ENCODE results near the gene C4BPB.
A peak's percentile ranks its signal among the peaks of the same experiment; 100 is the strongest.

The C4BPB gene

DNA sequence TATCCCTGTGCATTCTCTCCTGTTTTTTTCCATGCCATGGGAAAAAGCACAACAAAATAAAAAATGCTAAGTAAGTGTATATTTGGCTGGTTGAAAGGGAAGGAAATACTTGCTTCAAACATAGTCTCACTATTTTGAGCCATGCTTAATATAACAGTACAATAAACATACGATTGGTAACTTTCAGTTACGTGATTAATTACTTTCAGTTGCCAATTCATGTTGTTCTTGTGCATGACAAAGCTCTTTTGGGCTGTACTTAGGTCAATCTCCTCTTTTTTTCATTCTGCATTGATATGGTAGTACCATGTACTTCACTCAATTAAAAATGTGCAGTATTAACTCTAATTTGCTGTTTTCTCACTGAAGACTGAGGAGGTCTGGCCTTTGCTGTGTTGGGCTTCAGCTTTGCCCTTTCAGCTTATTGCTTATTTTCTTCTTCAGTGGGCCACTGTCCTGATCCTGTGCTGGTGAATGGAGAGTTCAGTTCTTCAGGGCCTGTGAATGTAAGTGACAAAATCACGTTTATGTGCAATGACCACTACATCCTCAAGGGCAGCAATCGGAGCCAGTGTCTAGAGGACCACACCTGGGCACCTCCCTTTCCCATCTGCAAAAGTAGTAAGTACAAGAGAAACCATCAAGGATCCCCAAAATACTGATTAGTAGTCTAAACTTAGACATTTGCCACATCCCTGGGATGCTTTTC is 2.7 kb downstream of the C4BPB start:
- H3K4me1 ChIP-seq (ENCODE audit: control extremely low read depth in 1 of 4, control insufficient read depth in 4 of 4, insufficient read depth in 4 of 4, low read length in 3 of 4) = peaks cover 0 to 18% (median 12%) of the 10 kb centered on the region in 4 experiments
- DNase-seq = peak in 2 of 3 donors; percentile 35 to 41
- no peaks in the 10 kb centered on the region for H3K36me3 ChIP-seq (ENCODE audit: control insufficient read depth in 4 of 4, insufficient read depth in 4 of 4, low read length in 3 of 4)
- ChIA-PET CTCF (interaction anchor here (1.1 to 1.5 kb wide), 2 partner anchors 10 to 12 kb away, joined by 3 read pairs; partner anchors contain the start of gene C4BPA), POLR2A (no interaction called here)
- H3K9me3 ChIP-seq (ENCODE audit: control extremely low read depth in 1 of 5, control insufficient read depth in 4 of 5, insufficient read depth in 2 of 5, low read depth in 1 of 5, low read length in 4 of 5) = no peaks in the 10 kb centered on the region
- H3K27me3 ChIP-seq (replicated peaks in 2 of 5; ENCODE audit: control insufficient read depth in 4 of 5, insufficient read depth in 5 of 5, low read length in 4 of 5) = no peaks in the 10 kb centered on the region
- no peak overlapping the region for H3K27ac ChIP-seq (ENCODE audit: insufficient read depth in 1 of 2, low read depth in 1 of 2, low read length in 2 of 2, poor library complexity in 1 of 2, severe bottlenecking in 2 of 2)
- no peak overlapping the region for H3K4me3 ChIP-seq (ENCODE audit: control insufficient read depth in 1 of 7, extremely low read depth in 1 of 7, insufficient read depth in 4 of 7, low read depth in 2 of 7, low read length in 6 of 7)
- 78% methylated on average over 3 of the region's 4 CpGs for WGBS (ENCODE audit: insufficient coverage)

- POLR2A ChIA-PET = no interaction called here
- 100% methylated on average over 2 of the region's 2 CpGs for WGBS (ENCODE audit: insufficient coverage)
- no peaks in the 10 kb centered on the region for H3K36me3 ChIP-seq (ENCODE audit: control insufficient read depth in 4 of 4, insufficient read depth in 4 of 4, low read length in 3 of 4)
- no peak overlapping the region for H3K27ac ChIP-seq (ENCODE audit: insufficient read depth in 1 of 2, low read depth in 1 of 2, low read length in 2 of 2, poor library complexity in 1 of 2, severe bottlenecking in 2 of 2)
- no peak overlapping the region for H3K4me3 ChIP-seq (ENCODE audit: control insufficient read depth in 1 of 7, extremely low read depth in 1 of 7, insufficient read depth in 4 of 7, low read depth in 2 of 7, low read length in 6 of 7)
- no peaks in the 10 kb centered on the region for H3K27me3 ChIP-seq (replicated peaks in 2 of 5; ENCODE audit: control insufficient read depth in 4 of 5, insufficient read depth in 5 of 5, low read length in 4 of 5)
- DNase-seq = no peak
- peaks cover 0 to 2% (median 0%) of the 10 kb centered on the region in 5 experiments for H3K9me3 ChIP-seq (ENCODE audit: control extremely low read depth in 1 of 5, control insufficient read depth in 4 of 5, insufficient read depth in 2 of 5, low read depth in 1 of 5, low read length in 4 of 5)
- H3K4me1 ChIP-seq (ENCODE audit: control extremely low read depth in 1 of 4, control insufficient read depth in 4 of 4, insufficient read depth in 4 of 4, low read length in 3 of 4) = peaks cover 0 to 15% (median 8%) of the 10 kb centered on the region in 4 experiments
- CTCF ChIA-PET = interaction anchor here (1.2 kb wide), 1 partner anchor 9 kb away, joined by 3 read pairs; no protein-coding TSS in a partner anchor
These were observed 5.3 kb downstream of the C4BPB start for GRCh38 chr1:207093944-207094343.

DNA sequence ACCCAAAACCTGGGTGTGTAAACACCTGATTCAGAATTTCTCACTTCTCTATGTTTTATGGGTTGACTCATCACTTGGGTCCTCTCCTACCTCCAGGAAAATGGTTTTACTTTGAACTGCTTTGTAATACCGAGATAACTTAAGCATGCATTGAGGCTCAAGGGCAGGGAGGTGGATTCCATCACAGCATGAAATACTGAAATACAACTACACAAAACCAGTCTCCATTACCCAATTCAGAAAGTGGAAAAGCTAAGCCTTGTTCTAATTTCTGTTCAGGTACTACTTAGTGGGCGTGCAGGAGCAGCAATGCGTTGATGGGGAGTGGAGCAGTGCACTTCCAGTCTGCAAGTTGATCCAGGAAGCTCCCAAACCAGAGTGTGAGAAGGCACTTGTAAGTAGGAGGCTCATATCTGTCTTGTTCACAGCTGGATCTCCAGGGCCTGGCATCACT is 9.2 kb downstream of the C4BPB start:
- no peaks in the 10 kb centered on the region for H3K27me3 ChIP-seq (replicated peaks in 2 of 5; ENCODE audit: control insufficient read depth in 4 of 5, insufficient read depth in 5 of 5, low read length in 4 of 5)
- ChIA-PET CTCF (interaction anchor here (2.5 kb wide), 1 partner anchor 14 kb away, joined by 8 read pairs; no protein-coding TSS in a partner anchor), POLR2A (no interaction called here)
- 100% methylated on average over 3 of the region's 3 CpGs for WGBS (ENCODE audit: insufficient coverage)
- no peaks in the 10 kb centered on the region for H3K4me1 ChIP-seq (ENCODE audit: control extremely low read depth in 1 of 4, control insufficient read depth in 4 of 4, insufficient read depth in 4 of 4, low read length in 3 of 4)
- H3K4me3 ChIP-seq (ENCODE audit: control insufficient read depth in 1 of 7, extremely low read depth in 1 of 7, insufficient read depth in 4 of 7, low read depth in 2 of 7, low read length in 6 of 7) = no peak overlapping the region
- no peak for DNase-seq
- no peaks in the 10 kb centered on the region for H3K36me3 ChIP-seq (ENCODE audit: control insufficient read depth in 4 of 4, insufficient read depth in 4 of 4, low read length in 3 of 4)
- no peak overlapping the region for H3K27ac ChIP-seq (ENCODE audit: insufficient read depth in 1 of 2, low read depth in 1 of 2, low read length in 2 of 2, poor library complexity in 1 of 2, severe bottlenecking in 2 of 2)
- H3K9me3 ChIP-seq (ENCODE audit: control extremely low read depth in 1 of 5, control insufficient read depth in 4 of 5, insufficient read depth in 2 of 5, low read depth in 1 of 5, low read length in 4 of 5) = peaks cover 0 to 2% (median 0%) of the 10 kb centered on the region in 5 experiments

DNA sequence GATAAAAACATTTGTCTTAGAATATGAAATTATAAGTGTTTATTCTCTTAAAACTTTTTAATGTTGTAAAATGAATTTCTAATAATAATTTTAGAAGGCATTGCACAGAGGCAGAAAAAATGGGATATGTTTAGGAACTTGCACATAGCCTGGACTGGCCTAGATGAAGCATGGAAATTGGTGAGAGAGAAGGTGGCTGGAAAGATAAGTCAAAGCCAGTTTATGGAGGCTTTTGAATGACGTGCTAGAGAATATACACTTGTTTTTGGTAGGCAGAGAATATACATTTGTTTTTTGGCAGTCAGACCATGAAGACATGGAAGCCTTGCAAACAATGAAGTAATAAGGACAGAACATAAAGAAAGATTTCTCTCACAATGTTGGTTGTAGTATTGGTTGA is 13.1 kb downstream of the C4BPB start:
- Histone ChIP-seq H3K36me3 (ENCODE audit: control insufficient read depth in 4 of 4, insufficient read depth in 4 of 4, low read length in 3 of 4) (no peaks in the 10 kb centered on the region), H3K27me3 (replicated peaks in 2 of 5; ENCODE audit: control insufficient read depth in 4 of 5, insufficient read depth in 5 of 5, low read length in 4 of 5) (no peaks in the 10 kb centered on the region), H3K9me3 (ENCODE audit: control extremely low read depth in 1 of 5, control insufficient read depth in 4 of 5, insufficient read depth in 2 of 5, low read depth in 1 of 5, low read length in 4 of 5) (peaks cover 0 to 2% (median 0%) of the 10 kb centered on the region in 5 experiments), H3K4me3 (ENCODE audit: control insufficient read depth in 1 of 7, extremely low read depth in 1 of 7, insufficient read depth in 4 of 7, low read depth in 2 of 7, low read length in 6 of 7) (no peak overlapping the region), H3K27ac (ENCODE audit: insufficient read depth in 1 of 2, low read depth in 1 of 2, low read length in 2 of 2, poor library complexity in 1 of 2, severe bottlenecking in 2 of 2) (no peak overlapping the region), H3K4me1 (ENCODE audit: control extremely low read depth in 1 of 4, control insufficient read depth in 4 of 4, insufficient read depth in 4 of 4, low read length in 3 of 4) (peaks cover 0 to 4% (median 0%) of the 10 kb centered on the region in 4 experiments)
- no peak for DNase-seq
- no CpG with 5 or more reads among the region's 1 CpG for WGBS (ENCODE audit: insufficient coverage)
- POLR2A ChIA-PET = no interaction called here
- CTCF ChIA-PET = no interaction called here

DNA sequence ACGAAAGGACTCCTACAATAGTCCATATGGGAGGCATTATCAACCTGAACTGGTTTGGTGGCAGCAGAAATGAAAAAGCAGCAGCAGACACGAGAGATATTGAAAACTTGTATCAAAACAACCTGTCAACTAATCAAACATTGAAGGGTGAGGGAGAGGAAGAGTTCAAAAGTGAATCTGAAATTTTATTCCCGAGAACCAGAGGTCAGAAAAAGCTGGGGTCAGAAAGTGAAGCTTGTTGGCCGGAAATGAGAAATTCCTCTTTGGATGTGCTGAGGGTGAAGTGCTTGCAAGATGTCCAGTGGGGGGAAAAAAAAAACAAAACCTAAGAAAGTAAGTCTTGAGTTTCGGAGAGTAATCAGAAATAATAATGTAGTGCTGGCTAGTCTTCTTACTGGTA is 13.5 kb downstream of the C4BPB start:
- 100% methylated on average over 3 of the region's 5 CpGs for WGBS (ENCODE audit: insufficient coverage)
- POLR2A ChIA-PET = no interaction called here

DNA sequence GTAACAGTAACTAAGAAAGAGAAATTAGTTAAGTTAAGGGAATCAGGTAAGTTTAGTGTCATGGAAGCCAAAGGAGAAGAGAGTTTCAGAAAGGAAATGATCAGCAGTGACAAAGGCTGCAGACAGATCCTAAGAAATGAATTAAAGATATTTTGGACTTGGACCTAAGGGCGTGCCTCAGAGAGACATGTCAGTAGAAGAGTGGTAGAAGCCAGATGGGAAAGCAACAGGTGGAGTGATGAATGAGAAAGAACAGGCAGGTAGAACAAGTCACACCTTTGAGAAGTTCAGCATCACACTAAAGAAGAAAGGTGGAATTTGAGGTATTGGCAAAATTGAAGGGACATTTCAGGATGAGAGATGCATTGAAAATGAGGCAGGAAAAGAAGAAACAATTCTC is 14.0 kb downstream of the C4BPB start:
- H3K27ac ChIP-seq (ENCODE audit: insufficient read depth in 1 of 2, low read depth in 1 of 2, low read length in 2 of 2, poor library complexity in 1 of 2, severe bottlenecking in 2 of 2) = no peak overlapping the region
- ChIA-PET CTCF (no interaction called here), POLR2A (no interaction called here)
- H3K36me3 ChIP-seq (ENCODE audit: control insufficient read depth in 4 of 4, insufficient read depth in 4 of 4, low read length in 3 of 4) = no peaks in the 10 kb centered on the region
- peaks cover 0 to under 1% (median 0%) of the 10 kb centered on the region in 5 experiments for H3K27me3 ChIP-seq (replicated peaks in 2 of 5; ENCODE audit: control insufficient read depth in 4 of 5, insufficient read depth in 5 of 5, low read length in 4 of 5)
- no peak for DNase-seq
- peaks cover 0 to 2% (median 0%) of the 10 kb centered on the region in 5 experiments for H3K9me3 ChIP-seq (ENCODE audit: control extremely low read depth in 1 of 5, control insufficient read depth in 4 of 5, insufficient read depth in 2 of 5, low read depth in 1 of 5, low read length in 4 of 5)
- H3K4me1 ChIP-seq (ENCODE audit: control extremely low read depth in 1 of 4, control insufficient read depth in 4 of 4, insufficient read depth in 4 of 4, low read length in 3 of 4) = peaks cover 0 to 4% (median 0%) of the 10 kb centered on the region in 4 experiments
- no peak overlapping the region for H3K4me3 ChIP-seq (ENCODE audit: control insufficient read depth in 1 of 7, extremely low read depth in 1 of 7, insufficient read depth in 4 of 7, low read depth in 2 of 7, low read length in 6 of 7)
- 100% methylated on average over 1 of the region's 1 CpG for WGBS (ENCODE audit: insufficient coverage)

More for the DNA sequence above, 13.5 kb downstream of the C4BPB start:
- DNase-seq = no peak
- H3K4me3 ChIP-seq (ENCODE audit: control insufficient read depth in 1 of 7, extremely low read depth in 1 of 7, insufficient read depth in 4 of 7, low read depth in 2 of 7, low read length in 6 of 7) = no peak overlapping the region
- no peaks in the 10 kb centered on the region for H3K27me3 ChIP-seq (replicated peaks in 2 of 5; ENCODE audit: control insufficient read depth in 4 of 5, insufficient read depth in 5 of 5, low read length in 4 of 5)
- H3K27ac ChIP-seq (ENCODE audit: insufficient read depth in 1 of 2, low read depth in 1 of 2, low read length in 2 of 2, poor library complexity in 1 of 2, severe bottlenecking in 2 of 2) = no peak overlapping the region
- peaks cover 0 to 4% (median 0%) of the 10 kb centered on the region in 4 experiments for H3K4me1 ChIP-seq (ENCODE audit: control extremely low read depth in 1 of 4, control insufficient read depth in 4 of 4, insufficient read depth in 4 of 4, low read length in 3 of 4)
- CTCF ChIA-PET = no interaction called here
- H3K9me3 ChIP-seq (ENCODE audit: control extremely low read depth in 1 of 5, control insufficient read depth in 4 of 5, insufficient read depth in 2 of 5, low read depth in 1 of 5, low read length in 4 of 5) = peaks cover 0 to 2% (median 0%) of the 10 kb centered on the region in 5 experiments
- H3K36me3 ChIP-seq (ENCODE audit: control insufficient read depth in 4 of 4, insufficient read depth in 4 of 4, low read length in 3 of 4) = no peaks in the 10 kb centered on the region

- H3K4me3 ChIP-seq (ENCODE audit: control insufficient read depth in 1 of 7, extremely low read depth in 1 of 7, insufficient read depth in 4 of 7, low read depth in 2 of 7, low read length in 6 of 7) = peak within 1 kb of the TSS in 1 of 7 experiments; percentile 8
- ChIA-PET CTCF (interaction anchor here (1.1 to 1.3 kb wide), 2 partner anchors 12 to 302 kb away, joined by 3 read pairs; no protein-coding TSS in a partner anchor), POLR2A (no interaction called here)
- H3K4me1 ChIP-seq (ENCODE audit: control extremely low read depth in 1 of 4, control insufficient read depth in 4 of 4, insufficient read depth in 4 of 4, low read length in 3 of 4) = peaks cover 0 to 4% (median 0%) of the 10 kb centered on the region in 4 experiments
- H3K27ac ChIP-seq (ENCODE audit: insufficient read depth in 1 of 2, low read depth in 1 of 2, low read length in 2 of 2, poor library complexity in 1 of 2, severe bottlenecking in 2 of 2) = no peak within 1 kb of the TSS
- H3K9me3 ChIP-seq (ENCODE audit: control extremely low read depth in 1 of 5, control insufficient read depth in 4 of 5, insufficient read depth in 2 of 5, low read depth in 1 of 5, low read length in 4 of 5) = no peaks in the 10 kb centered on the region
- peaks cover 0 to 2% (median 0%) of the 10 kb centered on the region in 5 experiments for H3K27me3 ChIP-seq (replicated peaks in 2 of 5; ENCODE audit: control insufficient read depth in 4 of 5, insufficient read depth in 5 of 5, low read length in 4 of 5)
- no peaks in the 10 kb centered on the region for H3K36me3 ChIP-seq (ENCODE audit: control insufficient read depth in 4 of 4, insufficient read depth in 4 of 4, low read length in 3 of 4)
- no peak for DNase-seq
- 75% methylated on average over 4 of the region's 7 CpGs for WGBS (ENCODE audit: insufficient coverage)
These were observed 15.3 kb downstream of the C4BPB start, which contains the start of gene C4BPA for GRCh38 chr1:207103892-207104373. Gene C4BPA, plus strand, starts transcription at chr1:207104233. Its CDS starts 8,793 bp downstream, at chr1:207113026.

Measured in common myeloid progenitor, CD34-positive (primary cell).